ENCODE data around the gene BNIP1.

GRCh38 chr5:173165177-173166016 is 21.1 kb downstream of the BNIP1 start:
- TF ChIP-seq CTCF (IDR thresholded peaks at IDR 0.05; ENCODE audit: extremely low read depth in 1 of 2, insufficient read depth in 1 of 2, low read depth in 1 of 2, low read length in 2 of 2) (no peak), POLR2A (IDR thresholded peaks at IDR 0.05; ENCODE audit: low read depth, low read length) (no peak), FOS (IDR thresholded peaks at IDR 0.05; ENCODE audit: borderline replicate concordance, insufficient read depth, low read length) (no peak), POLR2AphosphoS5 (IDR thresholded peaks at IDR 0.05; ENCODE audit: insufficient read depth, low read depth, low read length) (no peak), GATA2 (IDR thresholded peaks at IDR 0.05; ENCODE audit: insufficient read depth, insufficient read length, low read depth, low read length) (no peak), MAX (IDR thresholded peaks at IDR 0.05; ENCODE audit: insufficient read depth, insufficient read length) (no peak)

All from endothelial cell of umbilical vein (primary cell).